Ishikawa (cell line): Measurements from ENCODE around the gene SPTA1.

Experiments
- CEBPB ChIP-seq: IDR thresholded peaks from 2 replicates; pipeline ENCODE4 v1.6.1; 2012
- CREB1 ChIP-seq: IDR thresholded peaks from 2 replicates; pipeline ENCODE4 v1.6.1; 2012; ENCODE audit warnings: low read depth
- EGR1 ChIP-seq: IDR thresholded peaks from 2 replicates; pipeline ENCODE4 v1.6.1; 2012
- EP300 ChIP-seq: IDR thresholded peaks from 2 replicates; pipeline ENCODE4 v1.6.1; 2012; ENCODE audit warnings: borderline replicate concordance
- FOXM1 ChIP-seq: IDR thresholded peaks from 2 replicates; pipeline ENCODE4 v1.6.1; 2012; ENCODE audit warnings: low read depth, borderline replicate concordance
- MAX ChIP-seq: IDR thresholded peaks from 2 replicates; pipeline ENCODE4 v1.6.1; 2012
- NFIC ChIP-seq: IDR thresholded peaks from 2 replicates; pipeline ENCODE4 v1.6.1; 2012
- RAD21 ChIP-seq: IDR thresholded peaks from 2 replicates; pipeline ENCODE4 v1.6.1; 2012; ENCODE audit warnings: low read depth
- TAF1 ChIP-seq: IDR thresholded peaks from 2 replicates; pipeline ENCODE4 v1.6.1; 2012; ENCODE audit warnings: low read depth, mild to moderate bottlenecking
- TCF12 ChIP-seq: IDR thresholded peaks from 2 replicates; pipeline ENCODE4 v1.6.1; 2012; ENCODE audit warnings: low read depth
- TEAD4 ChIP-seq: IDR thresholded peaks from 2 replicates; pipeline ENCODE4 v1.6.1; 2012
- YY1 ChIP-seq: IDR thresholded peaks from 2 replicates; pipeline ENCODE4 v1.6.1; 2012; ENCODE audit warnings: low read depth
- ZBTB7A ChIP-seq: IDR thresholded peaks from 2 replicates; pipeline ENCODE4 v1.6.1; 2012; ENCODE audit warnings: low read depth
- TF ChIP-seq, protein P1 (sequence below): IDR thresholded peaks from 2 replicates; pipeline ENCODE4 v1.6.1; 2012
- TF ChIP-seq, protein P2 (sequence below): IDR thresholded peaks from 2 replicates; pipeline ENCODE4 v1.6.1; 2012; ENCODE audit warnings: low read depth, mild to moderate bottlenecking

The SPTA1 gene

DNA sequence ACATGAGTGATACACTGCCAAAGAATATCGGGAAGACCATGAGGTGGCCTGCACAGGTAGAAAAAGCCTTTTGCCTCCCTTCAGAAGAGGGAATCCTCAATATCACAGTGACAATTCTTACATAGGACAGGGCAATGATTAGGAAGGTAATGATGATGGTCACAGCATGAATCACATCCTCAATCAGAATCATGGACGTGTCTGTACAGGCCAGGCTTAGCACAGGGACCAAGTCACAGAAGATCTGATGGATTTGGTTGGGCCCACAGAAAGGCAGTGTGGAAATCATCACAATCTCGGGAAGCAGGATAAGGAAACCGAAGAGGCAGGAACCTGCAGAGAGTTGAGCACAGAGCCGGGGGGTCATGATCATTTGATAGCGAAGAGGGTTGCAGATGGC is 30.8 kb upstream of the SPTA1 start:
- no peak for TF ChIP-seq TEAD4
- TF ChIP-seq CEBPB = no peak
- TF ChIP-seq EGR1 = no peak
- TF ChIP-seq CREB1 = no peak
- no peak for TF ChIP-seq TCF12
- TF ChIP-seq RAD21 = no peak
- TF ChIP-seq, protein P1, sequence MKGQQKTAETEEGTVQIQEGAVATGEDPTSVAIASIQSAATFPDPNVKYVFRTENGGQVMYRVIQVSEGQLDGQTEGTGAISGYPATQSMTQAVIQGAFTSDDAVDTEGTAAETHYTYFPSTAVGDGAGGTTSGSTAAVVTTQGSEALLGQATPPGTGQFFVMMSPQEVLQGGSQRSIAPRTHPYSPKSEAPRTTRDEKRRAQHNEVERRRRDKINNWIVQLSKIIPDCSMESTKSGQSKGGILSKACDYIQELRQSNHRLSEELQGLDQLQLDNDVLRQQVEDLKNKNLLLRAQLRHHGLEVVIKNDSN = no peak
- no peak for TF ChIP-seq FOXM1
- no peak for TF ChIP-seq MAX
- no peak for TF ChIP-seq EP300
- TF ChIP-seq, protein P2, sequence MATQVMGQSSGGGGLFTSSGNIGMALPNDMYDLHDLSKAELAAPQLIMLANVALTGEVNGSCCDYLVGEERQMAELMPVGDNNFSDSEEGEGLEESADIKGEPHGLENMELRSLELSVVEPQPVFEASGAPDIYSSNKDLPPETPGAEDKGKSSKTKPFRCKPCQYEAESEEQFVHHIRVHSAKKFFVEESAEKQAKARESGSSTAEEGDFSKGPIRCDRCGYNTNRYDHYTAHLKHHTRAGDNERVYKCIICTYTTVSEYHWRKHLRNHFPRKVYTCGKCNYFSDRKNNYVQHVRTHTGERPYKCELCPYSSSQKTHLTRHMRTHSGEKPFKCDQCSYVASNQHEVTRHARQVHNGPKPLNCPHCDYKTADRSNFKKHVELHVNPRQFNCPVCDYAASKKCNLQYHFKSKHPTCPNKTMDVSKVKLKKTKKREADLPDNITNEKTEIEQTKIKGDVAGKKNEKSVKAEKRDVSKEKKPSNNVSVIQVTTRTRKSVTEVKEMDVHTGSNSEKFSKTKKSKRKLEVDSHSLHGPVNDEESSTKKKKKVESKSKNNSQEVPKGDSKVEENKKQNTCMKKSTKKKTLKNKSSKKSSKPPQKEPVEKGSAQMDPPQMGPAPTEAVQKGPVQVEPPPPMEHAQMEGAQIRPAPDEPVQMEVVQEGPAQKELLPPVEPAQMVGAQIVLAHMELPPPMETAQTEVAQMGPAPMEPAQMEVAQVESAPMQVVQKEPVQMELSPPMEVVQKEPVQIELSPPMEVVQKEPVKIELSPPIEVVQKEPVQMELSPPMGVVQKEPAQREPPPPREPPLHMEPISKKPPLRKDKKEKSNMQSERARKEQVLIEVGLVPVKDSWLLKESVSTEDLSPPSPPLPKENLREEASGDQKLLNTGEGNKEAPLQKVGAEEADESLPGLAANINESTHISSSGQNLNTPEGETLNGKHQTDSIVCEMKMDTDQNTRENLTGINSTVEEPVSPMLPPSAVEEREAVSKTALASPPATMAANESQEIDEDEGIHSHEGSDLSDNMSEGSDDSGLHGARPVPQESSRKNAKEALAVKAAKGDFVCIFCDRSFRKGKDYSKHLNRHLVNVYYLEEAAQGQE = no peak
- TF ChIP-seq TAF1 = no peak
- no peak for TF ChIP-seq NFIC
- no peak for TF ChIP-seq YY1

GRCh38 chr1:158716335-158716734 is 29.8 kb upstream of the SPTA1 start:
- TF ChIP-seq NFIC (no peak), CEBPB (no peak), TAF1 (no peak), EGR1 (no peak), RAD21 (no peak), CREB1 (no peak), ZBTB7A (no peak), MAX (no peak), FOXM1 (no peak)

GRCh38 chr1:158714754-158715153 is 28.2 kb upstream of the SPTA1 start:
- no peak for TF ChIP-seq EGR1
- no peak for TF ChIP-seq CREB1
- no peak for TF ChIP-seq ZBTB7A
- TF ChIP-seq, protein P2 = no peak
- no peak for TF ChIP-seq TAF1
- no peak for TF ChIP-seq RAD21
- TF ChIP-seq FOXM1 = no peak
- TF ChIP-seq CEBPB = no peak
- TF ChIP-seq, protein P1 = no peak
- TF ChIP-seq YY1 = no peak
- no peak for TF ChIP-seq TCF12
- TF ChIP-seq MAX = no peak
- no peak for TF ChIP-seq TEAD4
- no peak for TF ChIP-seq NFIC
- no peak for TF ChIP-seq EP300

DNA sequence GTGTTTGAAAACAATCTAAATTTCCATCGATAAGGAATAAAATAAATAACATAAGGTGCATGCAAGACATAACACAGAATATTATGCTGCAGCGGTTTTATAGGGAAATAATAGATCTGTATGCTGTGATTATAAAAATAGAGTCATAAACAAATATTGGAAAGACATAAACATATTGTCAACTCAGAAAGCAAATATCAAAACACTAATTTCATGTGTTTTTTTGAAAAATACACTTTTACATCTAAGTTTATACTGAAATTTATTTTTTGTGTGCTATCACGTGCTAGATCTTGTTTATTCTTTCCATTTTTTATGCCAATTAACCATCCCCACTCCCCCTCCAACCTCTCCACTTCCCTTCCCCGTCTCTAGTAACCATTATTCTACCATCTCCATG is 24.6 kb upstream of the SPTA1 start:
- TF ChIP-seq YY1 = no peak
- TF ChIP-seq MAX = no peak
- no peak for TF ChIP-seq ZBTB7A
- no peak for TF ChIP-seq FOXM1
- TF ChIP-seq NFIC = no peak

DNA sequence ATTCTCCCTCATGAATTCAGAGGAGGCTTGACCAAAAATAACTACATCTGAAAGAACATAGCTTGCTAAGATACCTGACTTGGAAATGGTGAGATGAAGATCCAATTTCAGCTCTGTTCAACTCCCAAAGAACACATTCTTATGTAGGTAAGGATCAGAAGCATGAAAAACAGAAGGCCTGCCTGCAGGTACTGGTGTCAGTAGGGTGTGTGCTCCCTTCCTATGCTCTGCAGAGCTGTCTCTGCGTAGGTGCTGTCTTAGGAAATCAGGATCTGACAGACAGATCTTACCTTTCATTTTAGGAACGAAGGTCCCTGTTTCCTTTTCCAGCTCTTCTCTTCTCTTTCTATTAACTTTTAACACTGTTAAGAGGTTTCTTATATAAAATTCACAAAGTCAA is 19.6 kb upstream of the SPTA1 start:
- TF ChIP-seq EP300 = no peak
- no peak for TF ChIP-seq MAX
- TF ChIP-seq ZBTB7A = no peak
- TF ChIP-seq CREB1 = no peak
- TF ChIP-seq EGR1 = no peak
- no peak for TF ChIP-seq RAD21
- no peak for TF ChIP-seq NFIC
- TF ChIP-seq YY1 = no peak
- no peak for TF ChIP-seq TAF1
- TF ChIP-seq CEBPB = no peak
- TF ChIP-seq TCF12 = no peak
- TF ChIP-seq TEAD4 = no peak
- TF ChIP-seq FOXM1 = no peak
- TF ChIP-seq, protein P2 = no peak
